CD4-positive, alpha-beta T cell treated with Interferon alpha-2 for 1 hour (primary cell): Measurements from ENCODE around the gene APBA3.

Source experiments
- DNase-seq, 2 donors: peaks; one replicate each; pipeline ENCODE4 v3.0.0-alpha.2; 2020 to 2022

Gene APBA3

DNA sequence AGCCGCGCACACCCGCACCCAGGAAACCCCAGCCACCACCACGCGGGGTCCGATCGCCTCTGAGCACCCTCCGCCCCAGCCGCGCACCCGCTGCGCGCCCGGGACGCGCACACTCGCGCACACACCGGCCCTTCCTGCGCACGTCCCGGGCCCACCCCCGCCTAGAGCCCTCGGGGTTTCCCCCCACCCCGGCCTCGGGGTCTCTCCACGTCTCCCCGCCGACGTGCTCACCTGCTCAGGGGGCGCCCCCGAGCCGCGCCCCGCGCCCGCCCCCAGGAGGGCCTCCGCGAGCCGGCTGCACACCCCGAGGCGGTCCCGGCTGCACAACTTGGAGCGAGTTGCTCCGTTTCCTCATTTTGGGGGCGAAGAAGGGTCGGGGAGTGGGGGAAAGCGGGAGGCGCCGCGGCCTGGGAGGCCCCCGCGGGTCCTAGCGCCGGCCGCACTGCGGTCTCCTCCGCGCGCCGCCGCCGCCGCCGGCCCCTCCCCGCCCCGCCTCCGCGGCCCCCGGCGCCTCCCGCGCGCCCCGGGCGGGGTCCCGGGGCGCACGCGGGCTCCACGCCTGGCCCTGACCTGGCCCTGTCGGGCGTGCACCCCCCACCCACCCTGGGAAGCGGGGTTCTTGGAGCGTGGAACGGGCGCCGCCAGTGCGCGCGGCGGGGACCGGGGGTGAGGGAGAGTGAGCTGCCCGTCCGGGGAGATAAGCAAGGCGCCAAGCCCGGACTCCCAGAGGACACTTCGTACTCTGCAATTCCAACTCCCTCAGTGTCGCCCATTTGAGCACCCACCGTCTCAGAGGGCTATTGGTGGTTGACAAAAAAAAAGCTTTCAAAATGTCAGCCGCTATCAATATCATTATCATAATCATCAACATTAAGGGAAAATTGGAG is 24.7 kb upstream of the APBA3 start, which contains the start of gene MATK:
Gene MATK (minus strand): TSS at position 444 of the 887 bp plus-strand sequence. CDS start 1,246 bp downstream, outside the sequence.
- peak in 1 of 2 donors; percentile 39 for DNase-seq

DNA sequence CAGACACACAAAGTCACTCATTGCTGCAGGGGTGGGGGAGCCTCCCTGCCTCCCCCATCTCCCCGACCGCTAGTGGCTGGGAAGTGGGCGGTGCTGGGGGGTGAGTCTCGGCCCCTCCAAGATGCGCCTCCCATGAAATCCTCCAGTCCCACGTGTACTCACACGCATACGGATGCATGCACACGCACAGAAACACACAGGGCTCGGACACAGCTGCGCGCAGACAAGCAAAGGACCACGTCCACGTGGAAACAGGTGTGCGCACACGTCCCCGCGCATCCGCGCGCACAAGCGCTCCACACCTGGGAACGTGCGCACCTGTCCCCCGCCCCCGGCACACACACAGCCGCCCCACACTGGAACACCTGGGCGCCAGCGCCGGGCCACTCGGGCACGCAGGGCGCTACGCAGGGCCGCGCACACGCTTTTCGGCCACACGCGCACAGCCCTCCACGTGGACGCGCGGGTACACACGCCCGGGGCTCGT is 24.0 kb upstream of the APBA3 start:
- peak in 1 of 2 donors; percentile 15 for DNase-seq

DNA sequence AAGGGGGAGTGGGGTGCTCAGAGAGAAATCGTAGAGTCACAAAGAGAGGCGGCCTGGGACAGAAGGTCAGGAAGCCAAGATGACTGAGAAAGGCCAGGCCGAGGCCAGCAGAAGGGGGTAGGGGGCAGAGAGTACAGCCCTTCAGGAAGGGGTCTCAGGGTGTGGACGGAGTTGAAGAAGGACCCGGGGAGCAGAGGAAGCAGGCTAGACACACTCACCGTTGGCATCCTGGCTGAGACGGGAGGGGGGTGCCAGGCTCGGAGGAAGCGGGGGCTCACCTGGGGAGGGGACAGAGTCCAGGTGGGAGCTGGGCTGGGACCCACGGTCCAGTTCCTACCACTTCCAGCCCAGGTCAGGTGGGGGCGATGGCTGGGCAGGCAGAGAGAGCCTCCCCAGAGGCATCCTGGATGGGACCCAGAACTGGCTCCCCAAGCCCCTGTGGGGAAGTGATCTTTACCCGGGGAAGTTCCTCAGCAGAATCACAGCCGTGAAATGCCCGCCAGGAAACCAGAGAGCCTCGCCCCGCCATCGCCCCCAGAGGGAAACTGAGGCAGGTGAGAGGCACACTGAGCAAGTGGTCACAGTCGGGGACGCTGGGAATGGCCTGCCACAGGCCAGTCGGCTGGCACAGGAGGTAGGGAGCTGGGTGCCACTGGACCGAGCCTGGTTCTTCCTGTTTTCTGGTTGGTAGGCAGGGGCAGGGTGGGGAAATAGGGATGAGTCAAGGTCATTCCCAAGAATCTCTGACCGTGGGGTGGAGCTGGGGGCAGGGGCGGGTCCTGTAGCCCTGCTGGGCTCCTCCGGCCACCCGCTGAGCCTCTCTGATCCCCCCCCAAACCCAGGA is 23.3 kb upstream of the APBA3 start:
- no peak for DNase-seq

DNA sequence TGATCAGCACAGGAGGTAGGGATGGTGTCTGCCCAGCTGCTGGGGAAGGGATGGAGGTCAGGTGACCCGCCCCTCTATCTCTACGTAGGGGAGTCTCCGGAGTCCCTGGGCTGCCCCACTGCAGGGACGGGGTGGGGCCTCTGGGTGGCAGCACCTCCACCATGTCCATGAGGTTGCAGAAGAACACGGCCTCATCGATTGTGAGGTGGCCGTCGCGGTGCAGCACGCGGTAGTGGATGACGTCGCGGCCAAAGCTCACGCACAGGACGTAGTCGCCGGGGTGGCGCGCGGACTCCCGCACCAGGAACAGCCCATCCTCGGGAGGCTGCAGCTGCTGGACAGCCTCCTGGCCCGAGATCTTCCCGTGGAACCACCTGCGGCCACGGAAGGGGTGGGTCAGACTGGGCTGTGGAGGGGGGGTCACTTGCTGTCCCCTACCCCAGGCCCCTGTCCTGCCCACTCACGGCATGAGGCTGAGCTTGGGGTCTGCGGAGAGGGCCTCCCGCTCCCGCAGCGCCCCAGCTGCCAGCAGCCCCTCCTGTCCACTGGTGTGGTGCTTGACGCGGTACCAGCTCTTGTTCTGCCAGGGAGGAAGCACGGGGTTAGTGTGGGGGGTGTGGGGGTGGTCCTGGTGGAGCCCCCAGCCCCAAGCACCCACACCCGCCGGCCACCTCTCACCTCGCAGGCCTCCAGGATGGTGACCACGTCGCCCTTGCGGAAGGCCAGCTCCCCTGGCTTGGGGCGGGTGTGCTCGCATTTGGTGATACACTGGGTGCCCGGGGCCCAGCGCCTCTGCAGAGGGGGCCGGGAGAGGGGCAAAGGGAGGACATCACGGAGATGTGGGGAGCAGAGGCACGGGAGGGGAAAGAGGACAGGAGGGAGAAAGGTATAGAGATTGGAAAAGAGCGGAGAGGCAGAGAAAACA is 22.4 kb upstream of the APBA3 start:
- DNase-seq = peak; percentile 51 to 61

DNA sequence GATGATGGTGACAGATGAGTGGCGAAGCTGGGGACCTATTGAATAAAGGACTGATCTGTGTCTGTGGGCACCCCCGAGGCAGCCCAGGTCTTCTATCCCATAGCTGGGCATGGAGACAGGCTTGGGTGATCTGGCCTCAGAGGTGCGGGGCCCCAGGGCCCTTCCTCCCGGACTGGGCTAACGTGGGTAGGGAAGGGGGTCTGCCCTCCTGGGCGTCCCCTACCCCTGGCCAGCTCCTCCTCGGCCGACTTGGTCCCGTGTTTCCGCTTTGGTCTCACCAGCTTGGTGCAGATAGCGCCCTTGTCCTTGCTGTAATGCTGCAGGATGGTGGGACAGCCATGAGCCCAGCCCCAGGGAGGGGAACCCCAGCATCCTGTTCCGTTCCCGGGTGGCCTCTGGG is 21.4 kb upstream of the APBA3 start:
- DNase-seq = no peak

DNA sequence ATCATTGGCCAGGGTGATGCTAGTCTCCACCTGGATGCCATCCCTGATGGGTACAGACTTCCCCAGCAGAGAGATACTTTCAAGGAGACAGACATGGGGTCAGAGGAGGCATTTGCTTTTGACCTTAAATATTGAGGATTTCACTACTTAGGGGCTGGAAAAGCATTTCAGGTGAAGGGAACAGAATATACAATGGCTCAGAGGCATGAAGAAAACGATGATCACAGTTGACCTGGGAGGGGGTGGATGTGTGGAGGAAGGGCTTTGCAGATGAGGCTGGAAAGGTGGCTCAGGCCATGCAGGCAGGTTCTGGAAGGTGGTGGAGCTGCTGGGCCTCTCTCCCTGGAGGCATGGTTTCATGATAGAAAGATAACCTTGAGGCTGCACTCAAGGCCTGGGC is 20.8 kb upstream of the APBA3 start:
- DNase-seq = no peak

DNA sequence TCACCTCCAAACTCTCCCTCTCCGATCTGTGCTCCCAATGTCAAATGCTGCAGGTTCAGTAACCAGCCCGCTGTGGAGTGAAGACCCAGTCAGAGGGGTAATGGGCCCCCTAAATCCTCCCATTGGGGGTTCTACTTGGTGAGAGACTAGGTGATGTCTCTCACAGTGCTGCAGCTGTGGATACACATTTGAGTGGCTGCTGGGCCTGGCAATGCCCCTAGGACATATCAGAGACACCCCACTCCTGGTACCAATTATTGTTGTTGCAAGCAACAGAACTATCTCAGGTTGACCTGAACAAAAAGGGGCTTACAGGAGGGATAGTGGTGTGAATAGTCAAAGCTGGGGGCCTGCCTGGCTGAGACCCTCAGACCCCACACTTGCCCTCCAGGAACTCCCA is 20.1 kb upstream of the APBA3 start:
- no peak for DNase-seq

DNA sequence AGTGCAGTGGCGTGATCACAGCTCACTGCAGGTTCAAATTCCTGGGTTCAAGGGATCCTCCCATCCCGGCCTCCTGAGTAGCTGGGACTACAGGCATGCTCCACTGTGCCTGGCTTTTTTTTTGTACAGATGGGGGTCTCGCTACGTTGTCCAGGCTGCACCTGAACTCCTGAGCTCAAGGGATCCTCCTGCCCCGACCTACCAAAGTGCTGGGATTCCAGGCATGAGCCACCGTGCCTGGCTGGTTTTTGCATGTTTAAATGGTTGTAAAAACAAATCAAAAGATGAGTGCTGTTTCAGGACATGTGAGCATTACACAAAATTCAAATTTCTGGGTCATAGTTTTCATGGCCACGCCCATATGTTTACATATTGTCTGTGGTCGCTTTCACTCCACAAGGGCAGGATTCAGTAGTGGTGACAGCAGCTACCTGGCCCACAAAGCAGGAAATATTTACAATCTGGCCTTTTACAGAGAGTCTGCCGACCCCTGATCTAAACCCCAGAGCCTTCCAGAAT is 19.4 kb upstream of the APBA3 start:
- DNase-seq = no peak

DNA sequence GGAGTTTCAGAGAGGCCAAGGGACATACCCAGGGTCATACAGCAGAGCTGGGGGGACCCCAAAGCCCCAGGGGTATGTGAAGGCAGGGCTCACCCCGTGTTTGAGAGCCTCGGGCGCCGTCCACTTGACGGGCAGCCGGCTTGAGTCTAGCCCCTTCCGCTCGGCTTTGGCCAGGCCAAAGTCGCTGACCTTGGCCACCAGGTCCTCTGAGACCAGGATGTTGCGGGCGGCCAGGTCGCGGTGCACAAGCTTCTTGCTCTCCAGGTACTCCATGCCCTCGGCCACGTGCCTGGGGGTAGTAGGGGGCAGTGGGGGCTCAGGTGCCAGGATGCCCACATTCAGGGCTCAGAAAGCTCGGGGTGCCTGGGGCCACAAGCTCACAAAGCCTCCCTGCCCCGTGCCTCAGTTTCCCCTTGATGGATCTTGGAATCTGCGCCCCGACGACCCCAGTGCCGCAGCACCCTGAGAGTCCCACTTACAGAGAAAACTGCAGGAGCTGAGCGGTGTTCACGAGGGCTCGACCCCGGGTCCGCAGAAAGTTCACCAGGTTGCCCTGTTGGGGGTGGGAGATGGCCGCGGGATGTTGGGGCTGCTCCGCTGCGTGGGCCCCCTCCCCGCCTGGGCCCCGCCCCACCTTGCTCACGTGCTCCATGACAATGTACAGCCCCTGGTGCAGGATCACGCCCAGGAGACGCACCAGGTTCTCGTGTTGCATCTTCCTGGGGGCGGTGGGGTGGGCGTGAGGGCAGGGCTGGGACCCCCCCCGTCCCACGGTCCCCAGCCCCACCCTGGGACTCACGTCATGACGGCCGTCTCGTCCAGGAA is 17.6 kb upstream of the APBA3 start:
- DNase-seq = no peak

DNA sequence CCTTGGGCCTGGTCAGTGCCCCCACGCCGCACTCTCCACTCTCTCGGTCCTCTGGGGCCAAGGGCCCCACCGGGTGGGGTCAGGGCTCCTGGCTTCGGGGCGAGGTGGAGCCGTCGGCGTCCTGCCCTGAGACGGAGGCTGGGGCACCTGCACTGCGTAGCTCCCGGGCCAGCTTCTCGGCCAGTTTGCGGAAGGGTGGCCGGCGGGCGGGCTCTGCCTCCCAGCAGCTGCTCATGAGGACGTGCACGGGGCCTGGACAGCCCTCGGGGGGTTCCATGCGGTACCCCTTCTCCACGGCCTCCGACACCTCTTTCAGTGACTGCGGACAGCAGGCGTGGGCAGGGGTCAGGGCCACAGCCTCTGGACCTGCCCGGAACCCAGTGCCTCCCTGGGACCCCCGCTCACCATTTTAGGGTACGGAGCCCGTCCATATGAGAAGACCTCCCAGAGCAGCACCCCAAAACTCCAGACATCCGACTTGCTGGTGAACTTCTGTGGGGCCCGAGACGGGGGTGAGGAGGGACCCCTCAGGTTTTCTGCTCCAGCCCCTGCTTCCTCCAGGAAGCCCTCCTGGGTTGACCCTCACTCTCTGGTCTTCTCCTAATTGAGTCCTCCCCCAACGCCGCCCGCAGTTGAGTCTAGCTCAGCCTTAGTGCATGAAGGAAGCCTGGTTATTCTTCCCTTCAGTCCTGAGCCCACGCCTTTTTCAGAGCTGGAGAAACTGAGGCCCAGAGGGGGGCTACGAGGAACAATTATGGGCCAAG is 16.8 kb upstream of the APBA3 start:
- DNase-seq = no peak

DNA sequence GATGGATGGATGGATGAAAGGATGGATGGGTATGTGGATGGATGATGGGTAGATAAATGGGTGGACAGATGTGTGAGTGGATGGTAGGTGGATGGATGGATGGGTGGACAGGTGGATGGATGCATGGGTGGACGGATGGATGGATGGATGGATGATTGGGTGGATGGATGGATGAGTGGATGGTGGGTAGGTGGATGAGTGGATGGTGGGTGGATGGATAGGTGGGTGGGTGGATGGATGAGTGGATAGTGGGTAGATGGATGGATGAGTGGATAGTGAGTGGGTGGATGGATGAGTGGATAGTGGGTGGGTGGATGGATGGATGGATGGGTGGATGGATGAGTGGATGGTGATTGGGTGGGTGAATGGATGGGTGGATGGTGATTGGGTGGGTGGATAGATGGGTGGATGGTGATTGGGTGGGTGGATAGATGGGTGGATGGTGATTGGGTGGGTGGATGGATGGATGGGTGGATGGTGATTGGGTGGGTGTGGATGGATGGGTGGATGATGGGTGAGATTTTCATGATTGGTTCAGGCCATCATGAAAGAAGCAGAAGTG is 15.1 kb upstream of the APBA3 start:
- no peak for DNase-seq

DNA sequence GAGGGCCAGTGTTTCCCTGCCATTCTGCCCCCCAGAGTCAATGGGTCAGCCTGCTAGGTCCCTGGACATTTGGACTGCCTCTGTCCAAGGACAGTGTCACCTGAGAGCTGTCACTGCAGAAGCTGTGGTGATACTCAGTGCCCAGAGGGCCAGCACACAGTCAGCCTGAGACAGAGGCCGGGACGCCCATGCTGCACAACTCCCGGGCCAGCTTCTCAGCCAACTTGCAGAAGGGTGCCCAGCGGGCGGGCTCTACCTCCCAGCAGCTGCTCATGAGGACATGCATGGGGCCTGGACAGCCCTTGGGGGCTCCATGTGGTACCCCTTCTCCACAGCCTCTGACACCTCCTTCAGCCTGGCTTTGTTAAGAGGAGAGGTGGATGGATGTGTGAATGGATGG is 14.3 kb upstream of the APBA3 start:
- no peak for DNase-seq

DNA sequence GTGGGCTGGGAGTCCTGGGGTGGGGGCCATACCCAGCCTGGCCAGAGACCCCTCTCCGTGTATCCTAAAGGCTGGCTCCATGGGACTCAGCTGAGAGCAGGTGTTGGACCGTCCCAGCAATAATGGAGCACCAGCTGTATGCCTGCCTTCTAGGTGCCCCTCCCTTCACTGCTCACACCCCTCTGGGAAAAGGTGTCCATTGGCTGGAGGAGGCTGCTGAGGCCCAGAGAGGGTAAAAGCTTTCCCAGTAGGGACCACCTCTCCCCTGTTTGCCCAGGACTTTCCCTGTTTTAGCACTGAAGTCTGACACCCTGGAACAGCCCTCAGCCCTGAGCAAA is 13.9 kb upstream of the APBA3 start:
- no peak for DNase-seq

DNA sequence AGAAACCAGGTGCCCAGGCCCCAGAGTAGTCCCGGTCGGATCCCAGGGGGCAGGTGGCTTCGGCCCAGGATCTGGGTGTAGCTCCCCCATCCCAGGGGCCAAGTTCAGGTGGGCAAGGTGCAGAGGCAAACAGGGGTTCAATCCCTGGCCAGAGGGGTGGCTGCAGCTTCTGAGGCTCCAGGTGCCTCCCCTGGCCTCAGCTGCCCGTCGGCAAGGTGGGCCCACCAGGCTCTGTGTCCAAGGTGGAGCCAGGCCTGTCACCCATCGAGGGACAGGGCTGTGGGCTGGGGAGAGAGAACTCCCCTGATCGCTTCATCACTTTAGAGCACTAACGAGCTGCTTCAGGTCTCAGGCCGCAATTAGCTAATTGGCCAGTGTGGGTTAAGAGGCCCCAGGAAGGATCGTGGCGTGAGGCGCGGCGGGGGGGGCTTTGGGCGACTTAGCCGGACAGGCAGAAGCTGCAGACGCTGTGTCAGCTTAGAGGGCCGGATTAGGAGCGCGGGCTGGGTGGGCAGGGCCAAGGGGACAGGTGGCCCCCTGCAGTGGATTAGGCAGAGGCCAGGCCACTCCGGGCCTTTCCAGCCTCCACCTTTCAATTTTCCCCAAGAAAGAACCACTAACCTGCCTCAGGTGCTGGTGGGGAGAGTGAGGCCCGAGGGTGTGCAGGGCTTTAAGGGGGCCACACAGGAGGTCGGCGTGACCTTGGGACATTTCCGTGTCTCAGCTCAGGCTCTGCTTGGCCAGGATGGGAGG is 13.3 kb upstream of the APBA3 start:
- no peak for DNase-seq

DNA sequence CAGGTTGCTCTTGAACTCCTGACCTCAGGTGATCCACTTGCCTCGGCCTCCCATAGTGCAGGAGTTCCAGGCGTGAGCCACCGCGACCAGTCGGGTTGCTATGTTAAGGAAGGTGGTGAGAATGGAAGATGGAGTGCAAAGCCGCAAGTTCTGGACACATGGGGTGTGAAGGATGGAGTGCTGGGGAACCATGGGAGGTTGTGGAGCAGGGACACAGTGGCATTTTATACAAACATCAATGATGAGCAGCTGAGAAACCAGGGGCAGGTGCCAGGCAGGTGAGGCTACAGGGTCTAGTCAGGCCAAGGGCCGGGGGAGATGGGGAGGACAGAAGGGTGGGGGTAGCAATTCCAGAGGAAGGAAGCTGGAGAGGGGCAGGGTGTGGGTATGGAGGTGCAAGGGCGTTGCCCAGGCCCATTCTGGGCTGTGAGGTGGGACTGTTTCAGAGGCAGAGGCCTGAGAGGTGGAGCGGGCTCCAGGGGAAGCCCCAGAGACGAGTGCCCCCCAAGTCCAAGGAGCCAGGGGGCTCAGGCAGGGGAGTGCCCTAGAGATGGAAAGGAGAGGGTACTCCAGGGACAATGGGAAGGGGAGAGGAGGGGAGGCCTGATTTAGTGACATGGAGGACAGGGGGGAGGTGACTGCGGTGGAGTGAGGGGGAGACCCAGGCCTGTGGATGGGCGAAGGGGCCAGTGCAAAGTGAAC is 12.5 kb upstream of the APBA3 start:
- DNase-seq = no peak

DNA sequence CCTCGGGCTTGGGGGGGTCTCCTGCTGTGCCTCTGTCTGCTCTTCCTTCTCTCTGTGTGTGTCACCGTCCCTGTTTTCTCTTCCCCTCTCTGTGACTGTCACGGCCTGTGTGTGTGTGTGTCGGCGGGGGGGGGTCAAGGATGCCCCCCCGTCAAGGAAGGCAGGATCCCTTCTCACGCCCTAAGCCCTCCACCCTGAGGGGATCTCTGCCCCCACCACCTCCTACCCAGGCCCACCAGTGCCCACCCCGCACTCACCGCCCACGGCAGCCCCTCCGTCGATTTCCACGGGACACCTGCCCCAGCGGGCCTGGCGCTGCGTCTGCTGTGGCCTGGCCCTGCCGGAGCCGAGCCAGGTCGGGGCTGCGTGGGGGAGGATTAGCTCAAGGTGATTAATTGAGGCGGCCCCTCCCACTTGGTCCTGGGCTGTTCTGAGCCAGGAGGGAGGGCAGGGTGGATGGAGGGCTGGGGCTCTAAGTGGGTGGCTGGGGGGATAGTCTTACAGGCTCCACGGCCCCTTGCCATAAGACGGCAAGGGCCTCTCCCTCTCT is 10.5 kb upstream of the APBA3 start, which contains the start of gene RAX2:
Gene RAX2 (minus strand): TSS at position 323 of the 550 bp plus-strand sequence. CDS start 486 bp downstream, outside the sequence.
- no peak for DNase-seq

DNA sequence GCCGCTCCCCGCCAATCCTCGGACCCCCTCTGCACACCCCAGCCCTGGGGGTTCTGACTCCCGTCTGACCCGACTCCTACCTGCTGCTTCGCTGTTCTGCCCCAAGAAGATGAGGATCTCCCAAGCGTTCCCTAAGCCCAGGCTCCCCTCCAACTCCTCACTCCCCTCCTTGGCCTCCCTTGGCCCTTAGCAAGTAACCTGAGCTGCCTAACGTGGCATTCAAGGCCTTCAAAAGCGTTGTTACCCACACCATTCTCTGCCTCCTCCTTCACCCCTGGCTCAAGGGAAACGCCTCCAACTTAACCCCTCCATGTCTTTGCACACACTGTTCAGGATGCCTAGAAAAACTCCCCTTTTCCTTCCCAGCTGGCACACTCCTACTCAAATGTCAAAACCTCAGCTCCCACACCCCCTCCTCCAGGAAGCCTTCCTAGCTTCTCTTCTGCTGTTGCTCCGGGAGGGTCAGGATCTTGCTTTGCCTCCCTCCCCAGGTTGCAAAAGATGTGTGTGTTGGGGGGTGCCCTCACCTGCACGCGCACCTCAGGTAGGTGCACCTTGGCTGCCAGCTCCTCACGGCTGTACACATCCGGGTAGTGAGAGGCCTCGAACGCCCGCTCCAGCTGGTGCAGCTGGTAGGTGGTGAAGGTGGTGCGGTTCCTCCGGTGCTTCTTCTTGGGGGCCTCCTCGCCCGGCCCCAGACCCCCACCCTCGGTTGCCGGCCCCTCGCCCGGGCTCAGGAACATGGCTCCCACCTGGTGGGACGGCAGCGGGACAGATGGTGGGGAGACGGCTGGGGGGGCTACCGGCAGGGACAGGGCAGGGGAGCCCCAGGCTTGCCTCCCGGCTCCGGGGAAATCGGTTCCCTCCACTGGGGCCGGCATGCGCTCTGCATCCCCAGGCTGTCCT is 9.8 kb upstream of the APBA3 start:
- DNase-seq = no peak
